NT2/D1 (cell line): Measurements from ENCODE around the gene OLFML2A.

Source experiments
- DNase-seq: peaks from one replicate; pipeline ENCODE4 v3.0.0-alpha.2; 2011; ENCODE audit warnings: low read depth, low spot score
- H3K27me3 ChIP-seq: 2 replicates; pipeline ENCODE4 v1.6.0; 2011; ENCODE audit warnings: mild to moderate bottlenecking; ENCODE audit not compliant: insufficient read length, insufficient read depth
- H3K36me3 ChIP-seq: 2 replicates; pipeline ENCODE4 v1.6.1; 2011; ENCODE audit warnings: mild to moderate bottlenecking, low read length, mixed read lengths; ENCODE audit not compliant: insufficient read depth, insufficient read length
- H3K4me1 ChIP-seq: 2 replicates; pipeline ENCODE4 v1.5.1; 2011; ENCODE audit not compliant: insufficient read depth, insufficient read length
- H3K4me3 ChIP-seq: 2 replicates; pipeline ENCODE4 v1.5.1; 2011; ENCODE audit warnings: low read depth; ENCODE audit not compliant: insufficient read length
- H3K9ac ChIP-seq: 2 replicates; pipeline ENCODE4 v1.6.0; 2011; ENCODE audit warnings: low read depth; ENCODE audit not compliant: insufficient read length
- H3K9me3 ChIP-seq: 2 replicates; pipeline ENCODE4 v1.5.1; 2011; ENCODE audit warnings: mild to moderate bottlenecking, low read length; ENCODE audit not compliant: insufficient read depth
- SUZ12 ChIP-seq: IDR thresholded peaks from 2 replicates; pipeline ENCODE4 v1.6.1; 2011; ENCODE audit not compliant: insufficient read length, insufficient read depth; ENCODE audit errors: extremely low read depth
- YY1 ChIP-seq: IDR thresholded peaks from 2 replicates; pipeline ENCODE4 v1.6.1; 2011; ENCODE audit not compliant: insufficient read length, insufficient read depth
- ZNF274 ChIP-seq: IDR thresholded peaks from 2 replicates; pipeline ENCODE4 v1.6.1; 2011; ENCODE audit warnings: mild to moderate bottlenecking, low read depth, low read length

The OLFML2A gene

GRCh38 chr9:124854161-124854560, 77.2 kb downstream of the OLFML2A start:
- DNase-seq: no peak
- Histone ChIP-seq H3K4me1 (peaks cover 30% of the 10 kb centered on the region), H3K4me3 (no peak overlapping the region), H3K27me3 (no peaks in the 10 kb centered on the region), H3K9ac (peak overlapping the region; percentile 12), H3K9me3 (no peaks in the 10 kb centered on the region), H3K36me3 (peaks cover 38% of the 10 kb centered on the region)
- no peak for TF ChIP-seq YY1
- no peak for TF ChIP-seq SUZ12
- TF ChIP-seq ZNF274: no peak

- H3K27me3 ChIP-seq: no peaks in the 10 kb centered on the region
- H3K4me3 ChIP-seq: no peak overlapping the region
- no peaks in the 10 kb centered on the region for H3K9me3 ChIP-seq
- no peak overlapping the region for H3K9ac ChIP-seq
- H3K36me3 ChIP-seq: peaks cover 45% of the 10 kb centered on the region
- no peak for TF ChIP-seq YY1
- H3K4me1 ChIP-seq: peaks cover 31% of the 10 kb centered on the region
- DNase-seq: no peak
Measured at GRCh38 chr9:124854822-124855221, 77.9 kb downstream of the OLFML2A start.

GRCh38 chr9:124855566-124855943, 78.6 kb downstream of the OLFML2A start:
- TF ChIP-seq ZNF274 (no peak), SUZ12 (no peak), YY1 (no peak)
- Histone ChIP-seq H3K9me3 (no peaks in the 10 kb centered on the region), H3K4me3 (no peak overlapping the region), H3K36me3 (peaks cover 52% of the 10 kb centered on the region), H3K9ac (no peak overlapping the region), H3K27me3 (no peaks in the 10 kb centered on the region), H3K4me1 (peaks cover 34% of the 10 kb centered on the region)
- no peak for DNase-seq

GRCh38 chr9:124855944-124856765, 79.2 kb downstream of the OLFML2A start:
- H3K9me3 ChIP-seq: no peaks in the 10 kb centered on the region
- H3K27me3 ChIP-seq: no peaks in the 10 kb centered on the region
- peak overlapping the region; percentile 33 for H3K9ac ChIP-seq
- H3K4me1 ChIP-seq: peaks cover 35% of the 10 kb centered on the region
- no peak for DNase-seq
- peaks cover 58% of the 10 kb centered on the region for H3K36me3 ChIP-seq
- no peak overlapping the region for H3K4me3 ChIP-seq
- TF ChIP-seq SUZ12 (no peak), YY1 (no peak), ZNF274 (no peak)

- DNase-seq: no peak
- TF ChIP-seq YY1: no peak
- TF ChIP-seq SUZ12: no peak
- TF ChIP-seq ZNF274: no peak
- Histone ChIP-seq H3K27me3 (no peaks in the 10 kb centered on the region), H3K4me1 (peaks cover 27% of the 10 kb centered on the region), H3K4me3 (no peak overlapping the region), H3K9ac (peak overlapping the region; percentile 52), H3K36me3 (peaks cover 63% of the 10 kb centered on the region), H3K9me3 (no peaks in the 10 kb centered on the region)
Measured at GRCh38 chr9:124857533-124858162, 80.7 kb downstream of the OLFML2A start.

GRCh38 chr9:124858330-124859046, 81.6 kb downstream of the OLFML2A start:
- peaks cover 63% of the 10 kb centered on the region for H3K36me3 ChIP-seq
- peaks cover 27% of the 10 kb centered on the region for H3K4me1 ChIP-seq
- H3K27me3 ChIP-seq: no peaks in the 10 kb centered on the region
- no peak overlapping the region for H3K4me3 ChIP-seq
- H3K9me3 ChIP-seq: no peaks in the 10 kb centered on the region
- no peak for TF ChIP-seq YY1
- no peak for TF ChIP-seq ZNF274
- no peak for TF ChIP-seq SUZ12
- DNase-seq: no peak
- peak overlapping the region; percentile 52 for H3K9ac ChIP-seq
